Kidney epithelial cell (primary cell): ENCODE results near the gene ACTN1. TPM values are rescaled to one million over a fixed set of nuclear protein-coding genes. Genes with fewer than 3 reads are reported as not detected.

Source experiments
- DNase-seq: peaks from one replicate; pipeline ENCODE4 v3.0.0-alpha.2; 2010; ENCODE audit warnings: low read depth
- H3K27me3 ChIP-seq: 2 replicates; pipeline ENCODE4 v1.6.0; 2011; ENCODE audit warnings: low read length; ENCODE audit not compliant: control insufficient read depth, insufficient read depth
- H3K36me3 ChIP-seq: 2 replicates; pipeline ENCODE4 v1.5.1; 2011; ENCODE audit warnings: low read length; ENCODE audit not compliant: control insufficient read depth, insufficient read depth
- H3K4me3 ChIP-seq: 2 replicates; pipeline ENCODE4 v1.5.1; 2011; ENCODE audit warnings: low read depth, mild to moderate bottlenecking, control low read depth, low read length
- total RNA-seq: library from RNA; depleted of rRNA; stranded (reverse); fragments of >200 nt; gene quantifications from 2 replicates; pipeline ENCODE4 v1.2.3, GENCODE V29; 2015
- TF ChIP-seq, protein P1 (sequence below): IDR thresholded peaks from 2 replicates; pipeline ENCODE4 v1.5.1; 2011; ENCODE audit warnings: mild to moderate bottlenecking, moderate library complexity, low read length, control low read depth, inconsistent platforms; ENCODE audit not compliant: insufficient read depth, poor library complexity, severe bottlenecking

Gene ACTN1
- total RNA-seq, 1 donor from 2014 or later: 627 TPM

DNA sequence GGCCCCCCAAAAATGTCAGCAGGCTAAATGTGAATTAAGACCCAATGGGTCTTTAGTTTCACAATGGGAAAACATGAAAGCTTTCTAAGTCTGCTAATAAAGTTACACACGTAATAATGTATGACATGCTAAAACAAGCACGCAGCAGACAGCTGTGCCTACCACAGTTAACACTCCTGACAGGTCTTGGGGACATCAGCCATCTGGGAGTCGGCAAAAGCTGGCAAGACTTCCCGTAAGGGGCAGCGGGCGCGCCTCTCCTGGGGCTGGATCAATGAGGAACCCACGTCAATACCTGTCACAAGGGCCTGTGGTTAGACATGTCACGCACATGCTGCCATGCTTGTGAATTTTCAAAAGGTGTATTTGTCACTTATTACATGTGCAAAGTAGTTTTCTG, 45.0 kb downstream of the ACTN1 start:
- TF ChIP-seq, protein P1, sequence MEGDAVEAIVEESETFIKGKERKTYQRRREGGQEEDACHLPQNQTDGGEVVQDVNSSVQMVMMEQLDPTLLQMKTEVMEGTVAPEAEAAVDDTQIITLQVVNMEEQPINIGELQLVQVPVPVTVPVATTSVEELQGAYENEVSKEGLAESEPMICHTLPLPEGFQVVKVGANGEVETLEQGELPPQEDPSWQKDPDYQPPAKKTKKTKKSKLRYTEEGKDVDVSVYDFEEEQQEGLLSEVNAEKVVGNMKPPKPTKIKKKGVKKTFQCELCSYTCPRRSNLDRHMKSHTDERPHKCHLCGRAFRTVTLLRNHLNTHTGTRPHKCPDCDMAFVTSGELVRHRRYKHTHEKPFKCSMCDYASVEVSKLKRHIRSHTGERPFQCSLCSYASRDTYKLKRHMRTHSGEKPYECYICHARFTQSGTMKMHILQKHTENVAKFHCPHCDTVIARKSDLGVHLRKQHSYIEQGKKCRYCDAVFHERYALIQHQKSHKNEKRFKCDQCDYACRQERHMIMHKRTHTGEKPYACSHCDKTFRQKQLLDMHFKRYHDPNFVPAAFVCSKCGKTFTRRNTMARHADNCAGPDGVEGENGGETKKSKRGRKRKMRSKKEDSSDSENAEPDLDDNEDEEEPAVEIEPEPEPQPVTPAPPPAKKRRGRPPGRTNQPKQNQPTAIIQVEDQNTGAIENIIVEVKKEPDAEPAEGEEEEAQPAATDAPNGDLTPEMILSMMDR: no peak
- DNase-seq: no peak
- Histone ChIP-seq H3K4me3 (no peak overlapping the region), H3K27me3 (no peaks in the 10 kb centered on the region), H3K36me3 (no peaks in the 10 kb centered on the region)

DNA sequence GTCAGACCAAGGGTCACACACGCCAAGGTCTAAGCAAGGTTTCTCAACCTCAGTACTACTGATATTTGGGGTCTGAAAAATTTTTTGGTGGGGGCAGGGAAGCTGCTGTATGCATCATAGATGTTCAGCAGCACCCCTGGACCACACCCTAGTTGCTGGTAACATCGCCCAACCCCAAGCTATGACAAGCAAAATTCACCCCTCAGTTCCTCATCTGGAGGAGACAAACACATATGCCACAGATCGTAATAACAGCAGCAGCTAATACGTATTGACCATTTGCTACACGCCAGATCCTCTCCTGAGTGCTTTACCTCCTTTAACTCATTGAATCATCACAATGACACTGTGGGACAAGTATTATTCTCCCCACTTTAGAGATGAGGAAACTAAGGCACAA, 46.4 kb downstream of the ACTN1 start:
- TF ChIP-seq, protein P1: no peak
- Histone ChIP-seq H3K4me3 (no peak overlapping the region), H3K27me3 (no peaks in the 10 kb centered on the region), H3K36me3 (no peaks in the 10 kb centered on the region)
- DNase-seq: no peak

DNA sequence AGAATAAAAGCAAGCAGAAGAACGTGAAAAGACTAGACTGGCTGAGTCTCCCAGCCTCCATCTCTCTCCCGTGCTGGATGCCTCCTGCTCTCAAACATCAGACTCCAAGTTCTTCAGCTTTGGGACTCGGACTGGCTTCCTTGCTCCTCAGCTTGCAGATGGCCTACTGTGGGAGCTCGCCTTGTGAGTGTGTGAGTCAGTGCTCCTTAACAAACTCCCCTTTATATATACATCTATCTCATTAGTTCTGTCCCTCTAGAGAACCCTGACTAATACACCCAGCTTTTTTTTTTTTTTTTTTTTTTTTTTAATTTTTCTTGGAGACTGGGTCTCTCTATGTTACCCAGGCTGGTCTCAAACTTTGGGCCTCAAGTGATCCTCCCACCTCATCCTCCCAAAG, 46.9 kb downstream of the ACTN1 start:
- H3K27me3 ChIP-seq: no peaks in the 10 kb centered on the region
- H3K36me3 ChIP-seq: no peaks in the 10 kb centered on the region
- TF ChIP-seq, protein P1: no peak
- no peak for DNase-seq
- no peak overlapping the region for H3K4me3 ChIP-seq

DNA sequence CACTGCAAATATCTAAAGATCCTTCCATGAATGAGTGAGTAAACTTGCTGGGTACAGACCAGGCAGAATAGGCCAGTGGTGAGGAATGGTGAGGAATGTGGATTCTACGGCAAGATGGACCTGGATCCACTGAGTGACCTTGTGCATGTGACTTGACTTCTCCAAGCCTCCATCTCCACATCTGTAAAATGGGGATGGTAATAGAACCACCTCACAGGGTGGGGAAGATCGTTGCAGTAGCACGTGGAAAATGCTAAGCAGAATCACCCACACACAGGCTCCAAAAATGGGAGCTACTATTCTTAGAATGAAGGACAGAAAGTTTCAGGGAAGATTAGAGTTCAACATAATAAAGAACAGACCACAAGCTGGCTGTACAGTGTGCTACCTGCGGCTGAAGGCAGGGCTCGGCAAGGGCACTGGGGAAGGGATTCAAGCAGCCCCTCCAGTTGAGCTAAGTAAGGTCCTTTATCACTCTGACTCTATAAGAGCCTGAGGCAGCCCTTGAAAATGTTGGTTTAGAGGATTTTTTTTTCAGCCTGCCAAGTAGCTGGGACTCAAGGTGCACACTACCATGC, 47.5 kb downstream of the ACTN1 start:
- H3K27me3 ChIP-seq: no peaks in the 10 kb centered on the region
- DNase-seq: no peak
- H3K36me3 ChIP-seq: no peaks in the 10 kb centered on the region
- TF ChIP-seq, protein P1: no peak
- H3K4me3 ChIP-seq: no peak overlapping the region

GRCh38 chr14:68931063-68931462, 48.0 kb downstream of the ACTN1 start:
- no peaks in the 10 kb centered on the region for H3K27me3 ChIP-seq
- TF ChIP-seq, protein P1: no peak
- no peaks in the 10 kb centered on the region for H3K36me3 ChIP-seq
- no peak overlapping the region for H3K4me3 ChIP-seq
- no peak for DNase-seq

DNA sequence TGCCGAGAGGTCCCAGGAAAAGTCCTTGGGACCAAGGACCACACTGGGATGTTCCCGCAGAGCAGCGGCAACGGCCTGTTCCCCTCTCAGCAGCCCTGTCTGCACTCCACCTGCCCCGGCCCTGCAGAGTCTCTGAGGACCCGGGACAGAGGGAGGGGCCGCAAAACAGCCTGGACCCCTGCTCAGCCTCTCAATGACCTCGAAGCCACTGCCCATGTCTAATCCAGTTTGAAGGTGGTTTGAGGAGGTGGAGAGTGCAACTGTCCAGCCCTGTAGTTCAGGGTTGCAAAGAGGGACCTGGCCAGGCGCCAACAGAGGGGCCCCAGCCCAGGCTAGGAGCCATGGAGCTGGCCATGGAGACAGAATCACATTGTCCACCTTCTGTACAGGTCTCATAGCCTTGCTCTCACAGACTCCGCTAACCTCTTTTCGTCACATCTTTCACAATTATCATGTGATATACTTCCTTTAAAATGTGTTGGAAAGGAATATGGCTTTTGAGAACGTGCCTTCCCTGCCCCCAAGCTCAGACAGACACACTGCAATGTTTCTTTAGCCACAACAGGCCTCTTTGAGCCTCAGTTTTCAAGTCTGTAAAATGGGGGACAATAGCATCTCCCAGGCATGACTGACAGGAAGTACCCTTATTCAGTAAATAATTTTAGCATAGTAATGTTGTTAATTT, 49.3 kb downstream of the ACTN1 start:
- DNase-seq: no peak
- Histone ChIP-seq H3K27me3 (no peaks in the 10 kb centered on the region), H3K4me3 (no peak overlapping the region), H3K36me3 (peaks cover under 1% of the 10 kb centered on the region)
- TF ChIP-seq, protein P1: no peak
